Neural progenitor cell (in vitro differentiated cells): ENCODE results near the gene C6orf89. TPM values are rescaled to one million over a fixed set of nuclear protein-coding genes. Genes with fewer than 3 reads are reported as not detected.

ENCODE experiments used
- DNase-seq: peaks from one replicate; pipeline ENCODE4 v3.0.0-alpha.2; 2016; ENCODE audit warnings: low spot score
- H2AFZ ChIP-seq: fragments of 200-600 bp; sonication (generic); replicated peaks from 2 replicates; pipeline ENCODE4 v1.6.1; 2016; ENCODE audit warnings: antibody characterized with exemption
- H3F3A ChIP-seq: fragments of 200-600 bp; sonication (generic); 2 replicates; pipeline ENCODE4 v1.6.1; 2016; ENCODE audit warnings: antibody characterized with exemption, low read depth
- H3K27ac ChIP-seq: fragments of 200-600 bp; sonication (generic); 2 replicates; pipeline ENCODE4 v1.5.1; 2016; ENCODE audit warnings: mild to moderate bottlenecking
- H3K27me3 ChIP-seq: fragments of 200-600 bp; sonication (generic); 2 replicates; pipeline ENCODE4 v1.6.1; 2016; ENCODE audit warnings: mild to moderate bottlenecking, moderate library complexity
- H3K36me3 ChIP-seq: fragments of 200-600 bp; sonication (generic); 2 replicates; pipeline ENCODE4 v1.5.1; 2016
- H3K4me1 ChIP-seq: fragments of 200-600 bp; sonication (generic); 2 replicates; pipeline ENCODE4 v1.6.1; 2016; ENCODE audit warnings: mixed run types
- H3K4me2 ChIP-seq: fragments of 200-600 bp; sonication (generic); 2 replicates; pipeline ENCODE4 v1.6.1; 2016
- H3K4me3 ChIP-seq: fragments of 200-600 bp; sonication (generic); 2 replicates; pipeline ENCODE4 v1.5.1; 2016
- H3K79me2 ChIP-seq: fragments of 200-600 bp; sonication (generic); 2 replicates; pipeline ENCODE4 v1.6.1; 2016; ENCODE audit warnings: low read depth
- H3K9ac ChIP-seq: fragments of 200-600 bp; sonication (generic); 2 replicates; pipeline ENCODE4 v1.6.1; 2016
- H3K9me3 ChIP-seq: fragments of 200-600 bp; sonication (generic); 2 replicates; pipeline ENCODE4 v1.5.1; 2016; ENCODE audit warnings: low read depth
- H4K20me1 ChIP-seq: fragments of 200-600 bp; sonication (generic); 2 replicates; pipeline ENCODE4 v1.6.1; 2016; ENCODE audit warnings: low read depth
- H3K27ac Mint-ChIP-seq: 3 replicates; pipeline ENCODE4 v1.8.0; 2021; ENCODE audit warnings: mixed read lengths
- H3K27me3 Mint-ChIP-seq: 2 replicates; pipeline ENCODE4 v1.8.0; 2022; ENCODE audit warnings: low read depth, mild to moderate bottlenecking, inconsistent platforms, moderate library complexity, mixed read lengths; ENCODE audit not compliant: insufficient read depth
- H3K36me3 Mint-ChIP-seq: 3 replicates; pipeline ENCODE4 v1.8.0; 2021; ENCODE audit warnings: mixed read lengths
- H3K4me1 Mint-ChIP-seq: 3 replicates; pipeline ENCODE4 v1.8.0; 2021; ENCODE audit warnings: mixed read lengths
- H3K4me3 Mint-ChIP-seq: 3 replicates; pipeline ENCODE4 v1.8.0; 2021; ENCODE audit warnings: mild to moderate bottlenecking, moderate library complexity, mixed read lengths
- H3K9me3 Mint-ChIP-seq: 3 replicates; pipeline ENCODE4 v1.8.0; 2020; ENCODE audit warnings: mixed read lengths
- EZH2 ChIP-seq: fragments of 200-600 bp; sonication (generic); IDR thresholded peaks from 2 replicates; pipeline ENCODE4 v1.6.1; 2017; ENCODE audit warnings: antibody characterized with exemption, mild to moderate bottlenecking, moderate library complexity
- EZH2phosphoT487 ChIP-seq: fragments of 200-600 bp; sonication (generic); IDR thresholded peaks from 2 replicates; pipeline ENCODE4 v1.6.1; 2017; ENCODE audit warnings: antibody characterized with exemption
- total RNA-seq: library from RNA; depleted of rRNA; stranded (reverse); fragments of >200 nt; gene quantifications from 2 replicates; pipeline ENCODE4 v1.2.3, GENCODE V29; 2015; ENCODE audit warnings: low replicate concordance
- TF ChIP-seq, protein P1 (sequence below): fragments of 200-600 bp; sonication (generic); IDR thresholded peaks from 2 replicates; pipeline ENCODE4 v1.5.1; 2017; ENCODE audit warnings: antibody characterized with exemption, mild to moderate bottlenecking

Gene C6orf89
- total RNA-seq, 1 donor from 2014 or later: 21.2 TPM

DNA sequence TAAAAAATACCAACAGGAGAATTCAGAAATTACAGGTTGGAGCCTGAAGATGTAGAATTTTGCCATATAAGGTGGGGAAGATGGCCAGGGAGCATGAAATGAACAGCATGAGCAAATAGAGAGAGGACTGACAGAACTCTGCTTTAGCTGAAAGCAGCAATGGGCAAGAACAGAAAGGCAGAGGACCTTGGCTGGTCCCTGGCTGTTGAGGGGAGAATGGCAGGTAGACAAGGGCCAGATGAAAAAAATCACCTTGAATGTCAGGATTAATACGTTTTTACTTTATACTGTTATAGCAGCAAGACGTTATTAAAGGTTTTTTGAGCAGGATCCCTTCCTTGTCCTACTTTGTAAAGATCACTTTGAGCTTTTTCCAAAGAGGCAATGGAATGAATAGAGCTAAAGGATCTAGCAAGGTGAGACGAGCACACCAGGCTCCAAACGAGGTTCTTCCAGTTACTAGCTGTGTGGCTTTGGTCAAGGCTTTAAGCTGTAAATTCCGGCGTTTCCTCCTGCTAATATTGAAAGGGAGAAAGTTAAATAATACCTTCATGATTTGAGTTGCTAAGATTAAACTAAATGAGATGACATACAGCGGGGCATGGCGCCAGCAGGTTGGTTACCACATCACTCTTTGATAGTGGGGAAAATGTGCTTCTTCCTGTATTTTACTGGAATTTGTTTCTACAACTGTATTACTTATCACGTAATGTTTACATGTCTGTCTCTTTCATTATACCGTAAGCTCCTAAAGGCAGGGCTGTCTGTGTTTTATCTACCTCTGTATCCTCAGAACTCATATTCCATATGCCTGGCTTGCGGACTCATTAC is 11.9 kb upstream of the C6orf89 start:
- Histone ChIP-seq H4K20me1 (no peaks in the 10 kb centered on the region), H3K4me3 (peak overlapping the region; percentile 84), H2AFZ (peak overlapping the region; percentile 98), H3K4me1 (peaks cover 8% of the 10 kb centered on the region), H3K27me3 (peaks cover 13% of the 10 kb centered on the region), H3K27ac (peak overlapping the region; percentile 95), H3K79me2 (peaks cover 57% of the 10 kb centered on the region), H3K36me3 (peaks cover 6% of the 10 kb centered on the region), H3K4me2 (peak overlapping the region; percentile 92), H3K9ac (peak overlapping the region; percentile 92), H3K9me3 (no peaks in the 10 kb centered on the region), H3F3A (peaks cover 19% of the 10 kb centered on the region)
- peak overlapping the region; percentile 81 for H3K27ac Mint-ChIP-seq
- no peaks in the 10 kb centered on the region for H3K27me3 Mint-ChIP-seq
- no peak for TF ChIP-seq EZH2phosphoT487
- TF ChIP-seq, protein P1, sequence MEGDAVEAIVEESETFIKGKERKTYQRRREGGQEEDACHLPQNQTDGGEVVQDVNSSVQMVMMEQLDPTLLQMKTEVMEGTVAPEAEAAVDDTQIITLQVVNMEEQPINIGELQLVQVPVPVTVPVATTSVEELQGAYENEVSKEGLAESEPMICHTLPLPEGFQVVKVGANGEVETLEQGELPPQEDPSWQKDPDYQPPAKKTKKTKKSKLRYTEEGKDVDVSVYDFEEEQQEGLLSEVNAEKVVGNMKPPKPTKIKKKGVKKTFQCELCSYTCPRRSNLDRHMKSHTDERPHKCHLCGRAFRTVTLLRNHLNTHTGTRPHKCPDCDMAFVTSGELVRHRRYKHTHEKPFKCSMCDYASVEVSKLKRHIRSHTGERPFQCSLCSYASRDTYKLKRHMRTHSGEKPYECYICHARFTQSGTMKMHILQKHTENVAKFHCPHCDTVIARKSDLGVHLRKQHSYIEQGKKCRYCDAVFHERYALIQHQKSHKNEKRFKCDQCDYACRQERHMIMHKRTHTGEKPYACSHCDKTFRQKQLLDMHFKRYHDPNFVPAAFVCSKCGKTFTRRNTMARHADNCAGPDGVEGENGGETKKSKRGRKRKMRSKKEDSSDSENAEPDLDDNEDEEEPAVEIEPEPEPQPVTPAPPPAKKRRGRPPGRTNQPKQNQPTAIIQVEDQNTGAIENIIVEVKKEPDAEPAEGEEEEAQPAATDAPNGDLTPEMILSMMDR: peak; percentile 7
- no peak for TF ChIP-seq EZH2
- peaks cover 27% of the 10 kb centered on the region for H3K4me1 Mint-ChIP-seq
- no peak for DNase-seq
- peak overlapping the region; percentile 98 for H3K4me3 Mint-ChIP-seq
- H3K9me3 Mint-ChIP-seq: no peaks in the 10 kb centered on the region
- H3K36me3 Mint-ChIP-seq: peaks cover 8% of the 10 kb centered on the region

DNA sequence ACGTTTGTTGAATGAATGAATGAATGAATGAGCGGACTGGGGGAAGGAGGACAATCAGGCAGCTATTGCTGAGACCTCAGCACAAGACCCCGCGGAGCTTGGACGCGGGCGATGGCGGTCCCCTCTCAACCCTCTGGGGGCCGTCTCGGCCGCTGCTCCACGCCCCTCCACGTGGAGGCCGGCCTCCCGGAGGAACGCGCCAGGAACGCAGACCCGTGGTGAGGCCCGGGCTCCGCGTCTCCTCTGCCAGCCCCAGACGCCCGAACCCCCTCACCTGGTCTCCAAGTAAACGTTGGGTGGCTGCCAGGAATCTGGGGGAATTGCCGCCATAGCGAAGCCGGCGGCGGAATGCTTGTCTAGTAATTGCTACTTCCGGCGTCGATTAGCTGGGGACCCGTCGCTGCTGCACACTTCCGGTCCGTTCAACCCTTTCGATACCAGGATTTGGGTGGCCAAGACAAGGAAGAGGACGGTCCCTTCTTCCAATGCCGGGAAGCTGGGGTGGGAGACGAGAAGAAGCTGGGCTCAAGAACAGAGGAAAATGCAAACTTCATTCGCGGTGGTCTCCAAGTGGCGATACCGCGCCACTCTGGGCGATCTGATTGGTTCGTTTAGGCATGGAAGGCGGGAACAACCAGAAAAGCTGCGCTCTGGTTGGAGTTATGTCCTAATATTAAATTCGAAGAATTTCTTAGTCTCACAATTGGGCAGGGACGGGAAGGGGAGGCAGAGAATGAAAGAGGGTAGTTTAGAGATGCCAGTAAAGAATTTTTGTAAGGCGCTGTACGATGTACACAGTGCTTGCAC is 11.1 kb upstream of the C6orf89 start, which contains the start of gene PPIL1:
Gene PPIL1, minus strand, starts transcription at position 361 of the 807 bp plus-strand sequence. Its CDS starts 31 bp downstream, at position 330.
- H3K27me3 Mint-ChIP-seq: no peaks in the 10 kb centered on the region
- Histone ChIP-seq H3K79me2 (peaks cover 49% of the 10 kb centered on the region), H3K9me3 (no peaks in the 10 kb centered on the region), H3K27ac (peak within 1 kb of the TSS; percentile 95), H3K4me2 (peak within 1 kb of the TSS; percentile 92), H3F3A (peaks cover 19% of the 10 kb centered on the region), H3K4me3 (peak within 1 kb of the TSS; percentile 84), H3K4me1 (peaks cover 8% of the 10 kb centered on the region), H2AFZ (peak within 1 kb of the TSS; percentile 98), H4K20me1 (no peaks in the 10 kb centered on the region), H3K27me3 (peaks cover 13% of the 10 kb centered on the region), H3K9ac (peak within 1 kb of the TSS; percentile 92), H3K36me3 (peaks cover 6% of the 10 kb centered on the region)
- peaks cover 4% of the 10 kb centered on the region for H3K36me3 Mint-ChIP-seq
- peaks cover 27% of the 10 kb centered on the region for H3K4me1 Mint-ChIP-seq
- H3K27ac Mint-ChIP-seq: peak within 1 kb of the TSS; percentile 100
- peak; percentile 91 for DNase-seq
- TF ChIP-seq, protein P1: peak; percentile 8
- TF ChIP-seq EZH2 (no peak), EZH2phosphoT487 (no peak)
- no peaks in the 10 kb centered on the region for H3K9me3 Mint-ChIP-seq
- peak within 1 kb of the TSS; percentile 98 for H3K4me3 Mint-ChIP-seq

DNA sequence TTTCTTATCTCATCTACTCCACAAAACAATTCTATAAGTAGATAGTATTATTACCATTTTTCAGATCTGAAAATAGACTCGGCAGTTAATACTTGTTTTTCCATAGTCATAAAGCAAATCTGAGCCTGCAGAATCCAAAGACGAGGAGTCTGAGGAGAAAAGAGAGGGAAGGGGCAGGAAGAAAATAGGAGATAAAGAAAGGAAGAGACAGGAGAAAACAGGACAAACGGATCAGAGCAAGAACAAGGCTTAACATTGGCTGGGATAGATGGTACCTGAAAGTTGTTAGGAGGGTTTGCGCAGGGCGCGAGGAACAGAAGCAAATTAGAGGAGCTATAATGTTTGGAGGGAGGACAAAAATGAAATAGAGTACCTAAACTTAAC is 10.5 kb upstream of the C6orf89 start:
- peaks cover 13% of the 10 kb centered on the region for H3K27me3 ChIP-seq
- peaks cover 19% of the 10 kb centered on the region for H3F3A ChIP-seq
- H3K27ac Mint-ChIP-seq: peak overlapping the region; percentile 100
- TF ChIP-seq, protein P1: no peak
- H3K36me3 ChIP-seq: peaks cover 2% of the 10 kb centered on the region
- H2AFZ ChIP-seq: peak overlapping the region; percentile 98
- peak overlapping the region; percentile 92 for H3K9ac ChIP-seq
- H3K27me3 Mint-ChIP-seq: no peaks in the 10 kb centered on the region
- H3K4me3 ChIP-seq: peak overlapping the region; percentile 84
- peaks cover 43% of the 10 kb centered on the region for H3K79me2 ChIP-seq
- no peaks in the 10 kb centered on the region for H4K20me1 ChIP-seq
- H3K9me3 ChIP-seq: no peaks in the 10 kb centered on the region
- no peak for DNase-seq
- peak overlapping the region; percentile 24 for H3K27ac ChIP-seq
- H3K4me3 Mint-ChIP-seq: peak overlapping the region; percentile 98
- peaks cover 8% of the 10 kb centered on the region for H3K4me1 ChIP-seq
- peak overlapping the region; percentile 92 for H3K4me2 ChIP-seq
- H3K9me3 Mint-ChIP-seq: no peaks in the 10 kb centered on the region
- peaks cover 4% of the 10 kb centered on the region for H3K36me3 Mint-ChIP-seq
- H3K4me1 Mint-ChIP-seq: peaks cover 27% of the 10 kb centered on the region
